ENCODE measurements around the gene IFIT1. TPM values are rescaled to one million over a fixed set of nuclear protein-coding genes. Genes with fewer than 3 reads are reported as not detected.
A peak's percentile ranks its signal among the peaks of the same experiment; 100 is the strongest.

The IFIT1 gene
- total and polyA plus RNA-seq, 9 of the 15 experiments (the other 6 are each of a cell fraction or from before 2014, with no cell fraction given) = 0.03 to 0.40 (median 0.18) TPM

DNA sequence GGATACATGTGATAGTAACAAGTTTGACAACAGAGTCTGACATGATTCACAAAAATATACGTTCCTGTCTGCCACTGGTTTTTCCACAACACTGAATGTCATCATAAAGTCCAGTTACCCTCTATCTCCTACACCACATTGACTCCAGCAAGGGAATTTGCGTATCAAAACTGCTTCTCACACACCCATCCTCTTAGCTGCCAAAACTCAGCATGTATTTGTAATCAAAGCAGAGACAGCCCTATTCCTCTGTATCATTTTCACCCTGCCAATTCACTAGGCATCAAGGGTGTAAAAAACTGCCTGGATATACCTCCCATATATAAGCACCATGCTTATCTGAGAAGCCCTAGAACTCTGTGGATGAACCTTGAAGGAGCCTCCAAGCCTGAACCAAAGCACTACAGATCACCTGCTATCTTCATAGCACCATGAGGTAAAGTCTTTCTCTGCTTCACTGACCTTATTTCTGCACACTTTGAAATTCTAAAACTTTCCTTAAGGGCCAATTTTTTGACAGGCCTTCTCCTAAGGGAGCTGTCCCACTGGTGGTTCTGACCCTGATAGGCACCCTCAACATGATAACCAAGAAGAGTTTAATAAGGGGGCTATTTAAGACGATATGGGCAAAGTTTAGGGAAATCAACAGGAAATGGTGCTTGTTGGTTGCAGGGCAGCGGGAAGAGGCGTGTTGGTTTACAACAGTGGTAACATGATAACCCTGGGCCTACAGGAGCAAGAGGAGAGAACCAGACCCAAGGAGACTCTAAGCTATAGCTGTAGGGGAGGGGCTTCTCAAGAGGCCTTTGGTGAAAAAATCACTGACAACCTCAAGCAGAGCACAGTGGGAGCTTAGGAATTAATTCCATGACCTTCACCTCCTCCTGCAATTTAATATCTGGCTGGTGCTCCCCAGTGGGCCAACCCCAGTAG, 14.5 kb upstream of the IFIT1 start, which contains the start of gene IFIT1B (continued):
- peak; percentile 71 for TF ChIP-seq REST (IDR thresholded peaks at IDR 0.05; ENCODE audit: borderline replicate concordance)
- no peak for TF ChIP-seq REST (CRISPR knock-in tag; IDR thresholded peaks at IDR 0.05; ENCODE audit: low read depth)
- TF ChIP-seq CBFA2T3 (IDR thresholded peaks at IDR 0.05) = peak; percentile 25; the same call in 1 of the 2 replicates
